GM23338 (cell line): ENCODE data around the gene AUH. TPM values are rescaled to one million over a fixed set of nuclear protein-coding genes. Genes with fewer than 3 reads are reported as not detected.
"Not testable (repeated sequence)": the region's sequence is repeated elsewhere in the genome, so short reads cannot be mapped to it uniquely, and the experiment has no call there.

Experiments
- ATAC-seq: fragments of 200-7000 bp; cut with Tn5 transposase; 3 replicates; pipeline ENCODE4 v1.9.1; 2020
- DNase-seq: peaks from one replicate; pipeline ENCODE4 v3.0.0-alpha.2; 2015; ENCODE audit warnings: low spot score
- H2AFZ ChIP-seq: fragments of 200-600 bp; sonication (generic); 2 replicates; pipeline ENCODE4 v1.8.0; 2016; ENCODE audit warnings: antibody characterized with exemption, mild to moderate bottlenecking, moderate library complexity
- H3F3A ChIP-seq: fragments of 200-600 bp; sonication (generic); replicated peaks from 2 replicates; pipeline ENCODE4 v1.8.0; 2017; ENCODE audit warnings: antibody characterized with exemption, mixed run types, low read depth
- H3K27ac ChIP-seq: fragments of 200-600 bp; sonication (generic); 2 replicates; pipeline ENCODE4 v1.6.1; 2016; ENCODE audit warnings: low read depth
- H3K27me3 ChIP-seq: fragments of 200-600 bp; sonication (generic); 2 replicates; pipeline ENCODE4 v1.8.0; 2016; ENCODE audit warnings: mild to moderate bottlenecking, mixed run types, moderate library complexity; ENCODE audit not compliant: insufficient read depth
- H3K36me3 ChIP-seq: fragments of 200-600 bp; sonication (generic); 2 replicates; pipeline ENCODE4 v1.8.0; 2016; ENCODE audit warnings: mild to moderate bottlenecking; ENCODE audit not compliant: insufficient read depth
- H3K4me1 ChIP-seq: fragments of 200-600 bp; sonication (generic); 2 replicates; pipeline ENCODE4 v1.8.0; 2016; ENCODE audit warnings: mild to moderate bottlenecking, moderate library complexity; ENCODE audit not compliant: insufficient read depth
- H3K4me2 ChIP-seq: fragments of 200-600 bp; sonication (generic); 2 replicates; pipeline ENCODE4 v1.7.1; 2017; ENCODE audit warnings: mixed run types
- H3K4me3 ChIP-seq: fragments of 200-600 bp; sonication (generic); 2 replicates; pipeline ENCODE4 v1.6.1; 2016; ENCODE audit warnings: mixed run types
- H3K79me2 ChIP-seq: fragments of 200-600 bp; sonication (generic); replicated peaks from 2 replicates; pipeline ENCODE4 v1.8.0; 2017; ENCODE audit warnings: mild to moderate bottlenecking; ENCODE audit not compliant: insufficient read depth
- H3K9me2 ChIP-seq: fragments of 200-600 bp; sonication (generic); 2 replicates; pipeline ENCODE4 v1.8.0; 2017; ENCODE audit not compliant: insufficient read depth
- H4K20me1 ChIP-seq: fragments of 200-600 bp; sonication (generic); replicated peaks from 2 replicates; pipeline ENCODE4 v1.8.0; 2017; ENCODE audit warnings: mild to moderate bottlenecking; ENCODE audit not compliant: insufficient read depth
- H3K27ac Mint-ChIP-seq: 2 replicates; pipeline ENCODE4 v1.8.0; 2020; ENCODE audit warnings: inconsistent platforms, mild to moderate bottlenecking, moderate library complexity, mixed read lengths
- H3K27me3 Mint-ChIP-seq: 3 replicates; pipeline ENCODE4 v1.8.0; 2022; ENCODE audit warnings: low read depth, mild to moderate bottlenecking, moderate library complexity, mixed read lengths, inconsistent platforms; ENCODE audit not compliant: insufficient read depth, poor library complexity
- H3K36me3 Mint-ChIP-seq: 3 replicates; pipeline ENCODE4 v1.8.0; 2021; ENCODE audit warnings: low read depth, mild to moderate bottlenecking, inconsistent platforms, moderate library complexity, mixed read lengths
- H3K4me1 Mint-ChIP-seq: 3 replicates; pipeline ENCODE4 v1.8.0; 2020; ENCODE audit warnings: mild to moderate bottlenecking, inconsistent platforms, mixed read lengths
- H3K4me3 Mint-ChIP-seq: 3 replicates; pipeline ENCODE4 v1.8.0; 2021; ENCODE audit warnings: moderate library complexity, mild to moderate bottlenecking, inconsistent platforms, mixed read lengths
- H3K9me3 Mint-ChIP-seq: 3 replicates; pipeline ENCODE4 v1.8.0; 2020; ENCODE audit warnings: moderate library complexity, mild to moderate bottlenecking, inconsistent platforms, mixed read lengths
- EZH2 ChIP-seq: fragments of 200-600 bp; sonication (generic); IDR thresholded peaks from one replicate; pipeline ENCODE4 v1.8.0; 2017; ENCODE audit warnings: antibody characterized with exemption, mild to moderate bottlenecking, low read depth; ENCODE audit not compliant: unreplicated experiment
- EZH2phosphoT487 ChIP-seq: fragments of 200-600 bp; sonication (generic); IDR thresholded peaks from one replicate; pipeline ENCODE4 v1.8.1; 2018; ENCODE audit warnings: antibody characterized with exemption; ENCODE audit not compliant: unreplicated experiment
- JUNB ChIP-seq: IDR thresholded peaks from one replicate; pipeline ENCODE4 v1.6.1; 2016; ENCODE audit warnings: antibody characterized with exemption; ENCODE audit not compliant: unreplicated experiment
- POLR2AphosphoS5 ChIP-seq: IDR thresholded peaks from 2 replicates; pipeline ENCODE4 v1.6.1; 2016; ENCODE audit warnings: antibody characterized with exemption, low read depth
- ZNF331 ChIP-seq: fragments of 250-450 bp; sonication (Bioruptor Pico); IDR thresholded peaks from 2 replicates; pipeline ENCODE4 v1.5.0; 2020; ENCODE audit warnings: low read depth, mild to moderate bottlenecking, moderate library complexity
- polyA plus RNA-seq: library from polyadenylated mRNA; unstranded; fragments of >200 nt; fragmentation: Nextera tagmentation; extraction: Ambion mirVana; gene quantifications from 2 replicates; pipeline ENCODE4 v1.2.1, GENCODE V29; 2016
- total RNA-seq: library from RNA; depleted of rRNA; stranded (reverse); fragments of >200 nt; shearing (Covaris generic); gene quantifications from 2 replicates; pipeline ENCODE4 v1.2.3, GENCODE V29; 2014
- TF ChIP-seq, protein P1 (sequence below), 2 experiments: fragments of 200-600 bp in 1 of 2; sonication (generic) in 1 of 2; conservative IDR thresholded peaks; 2 replicates each; pipeline versions ENCODE4 v1.5.1 to v1.6.1; 2016 to 2017; ENCODE audit warnings: antibody characterized with exemption in 2 of 2, low read depth in 2 of 2, mild to moderate bottlenecking in 2 of 2, moderate library complexity in 1 of 2
- TF ChIP-seq, protein P2 (sequence below): IDR thresholded peaks from 2 replicates; pipeline ENCODE4 v1.6.1; 2016; ENCODE audit warnings: antibody characterized with exemption
- TF ChIP-seq, protein P3 (sequence below): fragments of 250-450 bp; sonication (Bioruptor Pico); IDR thresholded peaks from 2 replicates; pipeline ENCODE4 v1.5.0; 2020; ENCODE audit warnings: mild to moderate bottlenecking, moderate library complexity

AUH gene
- total and polyA plus RNA-seq, 2 experiments from 2014 or later: 28.8 to 34.2 TPM

DNA sequence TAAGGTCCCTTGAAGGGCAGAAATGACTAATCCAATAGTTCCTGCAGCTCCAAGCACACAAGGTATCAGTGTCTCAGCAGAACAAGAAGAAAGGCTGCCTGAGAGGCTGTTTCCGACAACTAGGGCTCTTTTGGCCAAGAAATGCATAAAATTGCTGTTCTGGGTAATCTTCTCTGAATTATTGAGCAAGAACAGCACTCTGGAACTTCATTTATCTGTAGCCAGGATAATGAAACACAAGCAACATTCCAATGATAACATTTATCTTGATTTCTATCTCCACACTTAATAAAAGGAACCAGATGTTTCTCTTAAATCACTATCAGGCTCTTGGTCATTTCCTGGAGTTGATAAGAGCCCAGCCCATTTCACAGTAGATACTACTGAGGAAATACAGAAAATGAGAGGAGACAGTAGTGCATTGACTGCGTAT, 17.0 kb upstream of the AUH start:
- no peak for ATAC-seq

DNA sequence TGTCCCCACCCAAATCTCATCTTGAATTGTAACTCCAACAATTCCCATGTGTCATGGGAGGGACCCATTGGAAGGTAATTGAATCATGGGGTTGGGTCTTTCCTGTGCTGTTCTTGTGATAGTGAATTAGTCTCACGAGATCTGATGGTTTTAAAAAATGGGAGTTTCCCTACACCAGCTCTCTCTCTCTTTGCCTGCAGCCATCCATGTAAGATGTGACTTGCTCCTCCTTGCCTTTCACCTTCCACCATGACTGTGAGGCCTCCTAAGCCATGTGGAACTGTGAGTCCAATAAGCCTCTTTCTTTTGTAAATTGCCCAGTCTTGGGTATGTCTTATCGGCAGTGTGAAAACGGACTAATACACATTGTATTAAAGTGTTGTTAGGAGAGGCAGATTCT, 16.3 kb upstream of the AUH start:
- ATAC-seq, DNase-seq, H3K36me3 ChIP-seq, H3K27ac Mint-ChIP-seq, H3K27me3 Mint-ChIP-seq, H3K4me3 Mint-ChIP-seq, H3K79me2 ChIP-seq, H3K9me3 Mint-ChIP-seq, H3K36me3 Mint-ChIP-seq, H3K4me1 ChIP-seq, H3K27me3 ChIP-seq, H3F3A ChIP-seq, H3K4me3 ChIP-seq, H4K20me1 ChIP-seq, H2AFZ ChIP-seq, H3K4me1 Mint-ChIP-seq, H3K27ac ChIP-seq, H3K4me2 ChIP-seq, H3K9me2 ChIP-seq: not testable (repeated sequence)

More for the DNA sequence above, 17.0 kb upstream of the AUH start:
- Mint-ChIP-seq H3K36me3 (no peaks in the 10 kb centered on the region), H3K4me1 (no peaks in the 10 kb centered on the region), H3K27ac (no peak overlapping the region), H3K4me3 (no peak overlapping the region), H3K9me3 (peaks cover 6% of the 10 kb centered on the region; the same call in 2 of the 3 replicates), H3K27me3 (peaks cover 1% of the 10 kb centered on the region)
- Histone ChIP-seq H3K4me3 (no peak overlapping the region), H3K36me3 (no peaks in the 10 kb centered on the region), H3K4me1 (no peaks in the 10 kb centered on the region), H2AFZ (no peak overlapping the region), H3K79me2 (no peaks in the 10 kb centered on the region), H4K20me1 (no peaks in the 10 kb centered on the region), H3K27ac (no peak overlapping the region), H3K9me2 (no peaks in the 10 kb centered on the region), H3K27me3 (no peaks in the 10 kb centered on the region), H3F3A (no peaks in the 10 kb centered on the region), H3K4me2 (no peak overlapping the region)
- TF ChIP-seq, protein P1, sequence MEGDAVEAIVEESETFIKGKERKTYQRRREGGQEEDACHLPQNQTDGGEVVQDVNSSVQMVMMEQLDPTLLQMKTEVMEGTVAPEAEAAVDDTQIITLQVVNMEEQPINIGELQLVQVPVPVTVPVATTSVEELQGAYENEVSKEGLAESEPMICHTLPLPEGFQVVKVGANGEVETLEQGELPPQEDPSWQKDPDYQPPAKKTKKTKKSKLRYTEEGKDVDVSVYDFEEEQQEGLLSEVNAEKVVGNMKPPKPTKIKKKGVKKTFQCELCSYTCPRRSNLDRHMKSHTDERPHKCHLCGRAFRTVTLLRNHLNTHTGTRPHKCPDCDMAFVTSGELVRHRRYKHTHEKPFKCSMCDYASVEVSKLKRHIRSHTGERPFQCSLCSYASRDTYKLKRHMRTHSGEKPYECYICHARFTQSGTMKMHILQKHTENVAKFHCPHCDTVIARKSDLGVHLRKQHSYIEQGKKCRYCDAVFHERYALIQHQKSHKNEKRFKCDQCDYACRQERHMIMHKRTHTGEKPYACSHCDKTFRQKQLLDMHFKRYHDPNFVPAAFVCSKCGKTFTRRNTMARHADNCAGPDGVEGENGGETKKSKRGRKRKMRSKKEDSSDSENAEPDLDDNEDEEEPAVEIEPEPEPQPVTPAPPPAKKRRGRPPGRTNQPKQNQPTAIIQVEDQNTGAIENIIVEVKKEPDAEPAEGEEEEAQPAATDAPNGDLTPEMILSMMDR (conservative IDR thresholded peaks at IDR 0.05; ENCODE audit: low read depth in 2 of 2): no peak
- TF ChIP-seq EZH2phosphoT487 (no peak), ZNF331 (CRISPR knock-in tag) (no peak), EZH2 (no peak), JUNB (no peak), POLR2AphosphoS5 (no peak)
- TF ChIP-seq, protein P2, sequence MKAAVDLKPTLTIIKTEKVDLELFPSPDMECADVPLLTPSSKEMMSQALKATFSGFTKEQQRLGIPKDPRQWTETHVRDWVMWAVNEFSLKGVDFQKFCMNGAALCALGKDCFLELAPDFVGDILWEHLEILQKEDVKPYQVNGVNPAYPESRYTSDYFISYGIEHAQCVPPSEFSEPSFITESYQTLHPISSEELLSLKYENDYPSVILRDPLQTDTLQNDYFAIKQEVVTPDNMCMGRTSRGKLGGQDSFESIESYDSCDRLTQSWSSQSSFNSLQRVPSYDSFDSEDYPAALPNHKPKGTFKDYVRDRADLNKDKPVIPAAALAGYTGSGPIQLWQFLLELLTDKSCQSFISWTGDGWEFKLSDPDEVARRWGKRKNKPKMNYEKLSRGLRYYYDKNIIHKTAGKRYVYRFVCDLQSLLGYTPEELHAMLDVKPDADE: no peak
- TF ChIP-seq, protein P3, sequence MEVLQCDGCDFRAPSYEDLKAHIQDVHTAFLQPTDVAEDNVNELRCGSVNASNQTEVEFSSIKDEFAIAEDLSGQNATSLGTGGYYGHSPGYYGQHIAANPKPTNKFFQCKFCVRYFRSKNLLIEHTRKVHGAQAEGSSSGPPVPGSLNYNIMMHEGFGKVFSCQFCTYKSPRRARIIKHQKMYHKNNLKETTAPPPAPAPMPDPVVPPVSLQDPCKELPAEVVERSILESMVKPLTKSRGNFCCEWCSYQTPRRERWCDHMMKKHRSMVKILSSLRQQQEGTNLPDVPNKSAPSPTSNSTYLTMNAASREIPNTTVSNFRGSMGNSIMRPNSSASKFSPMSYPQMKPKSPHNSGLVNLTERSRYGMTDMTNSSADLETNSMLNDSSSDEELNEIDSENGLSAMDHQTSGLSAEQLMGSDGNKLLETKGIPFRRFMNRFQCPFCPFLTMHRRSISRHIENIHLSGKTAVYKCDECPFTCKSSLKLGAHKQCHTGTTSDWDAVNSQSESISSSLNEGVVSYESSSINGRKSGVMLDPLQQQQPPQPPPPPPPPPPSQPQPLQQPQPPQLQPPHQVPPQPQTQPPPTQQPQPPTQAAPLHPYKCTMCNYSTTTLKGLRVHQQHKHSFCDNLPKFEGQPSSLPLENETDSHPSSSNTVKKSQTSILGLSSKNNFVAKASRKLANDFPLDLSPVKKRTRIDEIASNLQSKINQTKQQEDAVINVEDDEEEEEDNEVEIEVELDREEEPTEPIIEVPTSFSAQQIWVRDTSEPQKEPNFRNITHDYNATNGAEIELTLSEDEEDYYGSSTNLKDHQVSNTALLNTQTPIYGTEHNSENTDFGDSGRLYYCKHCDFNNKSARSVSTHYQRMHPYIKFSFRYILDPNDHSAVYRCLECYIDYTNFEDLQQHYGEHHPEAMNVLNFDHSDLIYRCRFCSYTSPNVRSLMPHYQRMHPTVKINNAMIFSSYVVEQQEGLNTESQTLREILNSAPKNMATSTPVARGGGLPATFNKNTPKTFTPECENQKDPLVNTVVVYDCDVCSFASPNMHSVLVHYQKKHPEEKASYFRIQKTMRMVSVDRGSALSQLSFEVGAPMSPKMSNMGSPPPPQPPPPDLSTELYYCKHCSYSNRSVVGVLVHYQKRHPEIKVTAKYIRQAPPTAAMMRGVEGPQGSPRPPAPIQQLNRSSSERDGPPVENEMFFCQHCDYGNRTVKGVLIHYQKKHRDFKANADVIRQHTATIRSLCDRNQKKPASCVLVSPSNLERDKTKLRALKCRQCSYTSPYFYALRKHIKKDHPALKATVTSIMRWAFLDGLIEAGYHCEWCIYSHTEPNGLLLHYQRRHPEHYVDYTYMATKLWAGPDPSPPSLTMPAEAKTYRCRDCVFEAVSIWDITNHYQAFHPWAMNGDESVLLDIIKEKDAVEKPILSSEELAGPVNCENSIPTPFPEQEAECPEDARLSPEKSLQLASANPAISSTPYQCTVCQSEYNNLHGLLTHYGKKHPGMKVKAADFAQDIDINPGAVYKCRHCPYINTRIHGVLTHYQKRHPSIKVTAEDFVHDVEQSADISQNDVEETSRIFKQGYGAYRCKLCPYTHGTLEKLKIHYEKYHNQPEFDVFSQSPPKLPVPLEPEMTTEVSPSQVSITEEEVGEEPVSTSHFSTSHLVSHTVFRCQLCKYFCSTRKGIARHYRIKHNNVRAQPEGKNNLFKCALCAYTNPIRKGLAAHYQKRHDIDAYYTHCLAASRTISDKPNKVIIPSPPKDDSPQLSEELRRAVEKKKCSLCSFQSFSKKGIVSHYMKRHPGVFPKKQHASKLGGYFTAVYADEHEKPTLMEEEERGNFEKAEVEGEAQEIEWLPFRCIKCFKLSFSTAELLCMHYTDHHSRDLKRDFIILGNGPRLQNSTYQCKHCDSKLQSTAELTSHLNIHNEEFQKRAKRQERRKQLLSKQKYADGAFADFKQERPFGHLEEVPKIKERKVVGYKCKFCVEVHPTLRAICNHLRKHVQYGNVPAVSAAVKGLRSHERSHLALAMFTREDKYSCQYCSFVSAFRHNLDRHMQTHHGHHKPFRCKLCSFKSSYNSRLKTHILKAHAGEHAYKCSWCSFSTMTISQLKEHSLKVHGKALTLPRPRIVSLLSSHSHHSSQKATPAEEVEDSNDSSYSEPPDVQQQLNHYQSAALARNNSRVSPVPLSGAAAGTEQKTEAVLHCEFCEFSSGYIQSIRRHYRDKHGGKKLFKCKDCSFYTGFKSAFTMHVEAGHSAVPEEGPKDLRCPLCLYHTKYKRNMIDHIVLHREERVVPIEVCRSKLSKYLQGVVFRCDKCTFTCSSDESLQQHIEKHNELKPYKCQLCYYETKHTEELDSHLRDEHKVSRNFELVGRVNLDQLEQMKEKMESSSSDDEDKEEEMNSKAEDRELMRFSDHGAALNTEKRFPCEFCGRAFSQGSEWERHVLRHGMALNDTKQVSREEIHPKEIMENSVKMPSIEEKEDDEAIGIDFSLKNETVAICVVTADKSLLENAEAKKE (CRISPR knock-in tag): no peak
- DNase-seq: no peak
